ENCODE results near the gene COQ3.

COQ3 gene

GRCh38 chr6:99378636-99379035, 15.4 kb downstream of the COQ3 start:
- Histone ChIP-seq H3K9me3 (ENCODE audit: insufficient read depth, low read length) (no peaks in the 10 kb centered on the region), H3K4me2 (ENCODE audit: low read depth, low read length, poor library complexity, severe bottlenecking) (no peak overlapping the region)

GRCh38 chr6:99369533-99369932, 24.5 kb downstream of the COQ3 start:
- no peaks in the 10 kb centered on the region for H3K79me2 ChIP-seq (ENCODE audit: insufficient read depth, low read length)
- H3K9ac ChIP-seq (ENCODE audit: low read length): no peak overlapping the region
- no peaks in the 10 kb centered on the region for H3F3A ChIP-seq (ENCODE audit: insufficient read depth)
- no peaks in the 10 kb centered on the region for H3K9me3 ChIP-seq (ENCODE audit: insufficient read depth, low read length)
- no peaks in the 10 kb centered on the region for H3K9me2 ChIP-seq (replicated peaks; ENCODE audit: insufficient read depth, low read length)
- no peak overlapping the region for H3K4me3 ChIP-seq (ENCODE audit: insufficient read depth, low read length, poor library complexity, severe bottlenecking)
- H3K36me3 ChIP-seq (ENCODE audit: low read length): no peaks in the 10 kb centered on the region
- no peak overlapping the region for H3K27ac ChIP-seq (ENCODE audit: low read depth, low read length)
- no peak overlapping the region for H3K4me2 ChIP-seq (ENCODE audit: low read depth, low read length, poor library complexity, severe bottlenecking)
- H2AFZ ChIP-seq (ENCODE audit: low read depth, low read length, severe bottlenecking): no peak overlapping the region
- H3K27me3 ChIP-seq (ENCODE audit: low read length): no peaks in the 10 kb centered on the region
- TF ChIP-seq, protein P1, sequence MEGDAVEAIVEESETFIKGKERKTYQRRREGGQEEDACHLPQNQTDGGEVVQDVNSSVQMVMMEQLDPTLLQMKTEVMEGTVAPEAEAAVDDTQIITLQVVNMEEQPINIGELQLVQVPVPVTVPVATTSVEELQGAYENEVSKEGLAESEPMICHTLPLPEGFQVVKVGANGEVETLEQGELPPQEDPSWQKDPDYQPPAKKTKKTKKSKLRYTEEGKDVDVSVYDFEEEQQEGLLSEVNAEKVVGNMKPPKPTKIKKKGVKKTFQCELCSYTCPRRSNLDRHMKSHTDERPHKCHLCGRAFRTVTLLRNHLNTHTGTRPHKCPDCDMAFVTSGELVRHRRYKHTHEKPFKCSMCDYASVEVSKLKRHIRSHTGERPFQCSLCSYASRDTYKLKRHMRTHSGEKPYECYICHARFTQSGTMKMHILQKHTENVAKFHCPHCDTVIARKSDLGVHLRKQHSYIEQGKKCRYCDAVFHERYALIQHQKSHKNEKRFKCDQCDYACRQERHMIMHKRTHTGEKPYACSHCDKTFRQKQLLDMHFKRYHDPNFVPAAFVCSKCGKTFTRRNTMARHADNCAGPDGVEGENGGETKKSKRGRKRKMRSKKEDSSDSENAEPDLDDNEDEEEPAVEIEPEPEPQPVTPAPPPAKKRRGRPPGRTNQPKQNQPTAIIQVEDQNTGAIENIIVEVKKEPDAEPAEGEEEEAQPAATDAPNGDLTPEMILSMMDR (IDR thresholded peaks at IDR 0.05; ENCODE audit: insufficient read depth, low read length, poor library complexity, severe bottlenecking): no peak
- TF ChIP-seq EZH2phosphoT487 (conservative IDR thresholded peaks at IDR 0.05; ENCODE audit: low read length): no peak
- no peaks in the 10 kb centered on the region for H4K20me1 ChIP-seq (ENCODE audit: low read depth, low read length)

More at GRCh38 chr6:99378636-99379035, 15.4 kb downstream of the COQ3 start:
- H3K4me3 ChIP-seq (ENCODE audit: insufficient read depth, low read length, poor library complexity, severe bottlenecking): no peak overlapping the region
- no peaks in the 10 kb centered on the region for H3K9me2 ChIP-seq (replicated peaks; ENCODE audit: insufficient read depth, low read length)
- no peaks in the 10 kb centered on the region; the same call in 1 of the 2 replicates for H3K36me3 ChIP-seq (ENCODE audit: low read length)
- no peaks in the 10 kb centered on the region; the same call in 1 of the 2 replicates for H3F3A ChIP-seq (ENCODE audit: insufficient read depth)
- no peaks in the 10 kb centered on the region for H3K79me2 ChIP-seq (ENCODE audit: insufficient read depth, low read length)
- no peak overlapping the region for H3K9ac ChIP-seq (ENCODE audit: low read length)
- H3K27me3 ChIP-seq (ENCODE audit: low read length): no peaks in the 10 kb centered on the region
- no peaks in the 10 kb centered on the region for H4K20me1 ChIP-seq (ENCODE audit: low read depth, low read length)
- H3K27ac ChIP-seq (ENCODE audit: low read depth, low read length): no peak overlapping the region
- TF ChIP-seq EZH2phosphoT487 (conservative IDR thresholded peaks at IDR 0.05; ENCODE audit: low read length): no peak
- TF ChIP-seq, protein P1 (IDR thresholded peaks at IDR 0.05; ENCODE audit: insufficient read depth, low read length, poor library complexity, severe bottlenecking): no peak
- no peak overlapping the region for H2AFZ ChIP-seq (ENCODE audit: low read depth, low read length, severe bottlenecking)

DNA sequence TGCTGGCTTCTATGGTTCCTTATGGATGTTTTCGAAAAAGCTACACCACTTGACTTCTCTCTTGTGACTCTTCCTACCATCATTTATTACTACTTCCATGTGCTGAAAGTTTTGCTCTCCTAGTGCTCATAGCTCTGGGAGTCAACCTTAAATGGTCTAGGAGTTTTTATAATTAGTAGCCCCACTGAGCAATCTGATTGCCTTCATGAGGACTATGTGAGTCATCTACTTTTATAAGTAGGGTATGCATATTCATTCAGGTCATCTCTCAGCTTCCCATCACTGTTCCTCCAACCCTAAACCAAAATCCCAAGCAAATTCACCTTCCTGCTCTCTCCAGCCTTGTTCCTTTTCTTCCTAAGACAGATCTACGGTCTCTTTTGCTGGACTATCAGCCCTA, 27.1 kb downstream of the COQ3 start:
- no peak overlapping the region for H3K27ac ChIP-seq (ENCODE audit: low read depth, low read length)
- H3K4me3 ChIP-seq (ENCODE audit: insufficient read depth, low read length, poor library complexity, severe bottlenecking): no peak overlapping the region
- H3K9me3 ChIP-seq (ENCODE audit: insufficient read depth, low read length): no peaks in the 10 kb centered on the region
- no peaks in the 10 kb centered on the region for H3K36me3 ChIP-seq (ENCODE audit: low read length)
- no peaks in the 10 kb centered on the region for H3K27me3 ChIP-seq (ENCODE audit: low read length)
- H2AFZ ChIP-seq (ENCODE audit: low read depth, low read length, severe bottlenecking): no peak overlapping the region
- no peaks in the 10 kb centered on the region for H3F3A ChIP-seq (ENCODE audit: insufficient read depth)
- H4K20me1 ChIP-seq (ENCODE audit: low read depth, low read length): no peaks in the 10 kb centered on the region
- TF ChIP-seq, protein P1 (IDR thresholded peaks at IDR 0.05; ENCODE audit: insufficient read depth, low read length, poor library complexity, severe bottlenecking): no peak
- TF ChIP-seq EZH2phosphoT487 (conservative IDR thresholded peaks at IDR 0.05; ENCODE audit: low read length): no peak
- H3K4me2 ChIP-seq (ENCODE audit: low read depth, low read length, poor library complexity, severe bottlenecking): no peak overlapping the region
- H3K9ac ChIP-seq (ENCODE audit: low read length): no peak overlapping the region
- no peaks in the 10 kb centered on the region for H3K9me2 ChIP-seq (replicated peaks; ENCODE audit: insufficient read depth, low read length)
- no peaks in the 10 kb centered on the region for H3K79me2 ChIP-seq (ENCODE audit: insufficient read depth, low read length)

Data from SU-DHL-6 (cell line).